HEK293 (cell line): Measurements from ENCODE around the gene TRIM2.
"Not testable (repeated sequence)": the region's sequence is repeated elsewhere in the genome, so short reads cannot be mapped to it uniquely, and the experiment has no call there.

Experiments
- CTCF ChIA-PET: fragments of 350-600 bp; formaldehyde crosslinking; extraction: SDS; loops from one replicate; lab custom pipeline; 2021; ENCODE audit warnings: antibody characterized with exemption; lab: Yijun Ruan, JAX
- POLR2A ChIA-PET: fragments of 300-600 bp; formaldehyde crosslinking; extraction: SDS; loops from one replicate; lab custom pipeline; 2020; ENCODE audit warnings: antibody characterized with exemption, inconsistent platforms; lab: Yijun Ruan, JAX
- H3K27ac ChIP-seq: fragments of 200-500 bp; sonication (Bioruptor generic); 2 replicates; pipeline ENCODE4 v1.5.1; 2014; ENCODE audit warnings: low read depth, low read length, control low read depth, inconsistent platforms; ENCODE audit errors: extremely low read depth
- H3K36me3 ChIP-seq, 2 experiments: fragments of 200-500 bp in 1 of 2; sonication (Bioruptor generic) in 1 of 2; 1 replicate in 1 of 2; 2 replicates in 1 of 2; pipeline ENCODE4 v1.5.1; 2014 to 2017; ENCODE audit warnings: inconsistent platforms in 2 of 2, low read length in 2 of 2; ENCODE audit not compliant: control insufficient read depth in 2 of 2, insufficient read depth in 1 of 2
- H3K4me1 ChIP-seq: fragments of 200-500 bp; sonication (Bioruptor generic); 2 replicates; pipeline ENCODE4 v1.5.1; 2014; ENCODE audit warnings: mild to moderate bottlenecking, low read length, inconsistent platforms; ENCODE audit not compliant: control insufficient read depth, insufficient read depth
- H3K4me3 ChIP-seq: 2 replicates; pipeline ENCODE4 v1.5.1; 2011; ENCODE audit warnings: low read depth, mild to moderate bottlenecking, control low read depth, low read length, moderate library complexity
- H3K9me3 ChIP-seq: fragments of 200-500 bp; sonication (Bioruptor generic); 2 replicates; pipeline ENCODE4 v1.5.1; 2014; ENCODE audit warnings: low read depth, low read length, inconsistent platforms; ENCODE audit not compliant: control insufficient read depth, insufficient read depth
- ATF2 ChIP-seq: fragments of 450-650 bp; formaldehyde crosslinking; IDR thresholded peaks from 2 replicates; pipeline ENCODE4 v1.5.1; 2016; ENCODE audit warnings: missing biosample characterization, missing genetic modification characterization, low read depth
- CTCF ChIP-seq: fragments of 450-650 bp; formaldehyde crosslinking; IDR thresholded peaks from 2 replicates; pipeline ENCODE4 v1.5.1; 2016; ENCODE audit warnings: missing biosample characterization, missing genetic modification characterization
- FEZF1 ChIP-seq: fragments of 450-650 bp; formaldehyde crosslinking; IDR thresholded peaks from 2 replicates; pipeline ENCODE4 v1.5.1; 2016; ENCODE audit warnings: missing biosample characterization, missing genetic modification characterization
- HOXD13 ChIP-seq: sonication (generic); formaldehyde crosslinking; IDR thresholded peaks from 2 replicates; pipeline ENCODE4 v1.8.0; 2022; ENCODE audit warnings: missing genetic modification reagents, borderline replicate concordance
- IKZF3 ChIP-seq: fragments of 450-650 bp; IDR thresholded peaks from 2 replicates; pipeline ENCODE4 v1.5.0; 2018; ENCODE audit warnings: missing biosample characterization, mild to moderate bottlenecking, missing genetic modification characterization, moderate library complexity
- KLF7 ChIP-seq: fragments of 450-650 bp; formaldehyde crosslinking; IDR thresholded peaks from 2 replicates; pipeline ENCODE4 v1.5.1; 2016; ENCODE audit warnings: missing biosample characterization, missing genetic modification characterization, borderline replicate concordance
- PRDM10 ChIP-seq: fragments of 450-650 bp; formaldehyde crosslinking; IDR thresholded peaks from 2 replicates; pipeline ENCODE4 v1.5.1; 2016; ENCODE audit warnings: missing biosample characterization, missing genetic modification characterization
- SP7 ChIP-seq: fragments of 450-650 bp; formaldehyde crosslinking; IDR thresholded peaks from 2 replicates; pipeline ENCODE4 v1.5.1; 2016; ENCODE audit warnings: missing biosample characterization, missing genetic modification characterization
- TRIM28 ChIP-seq: IDR thresholded peaks from 2 replicates; pipeline ENCODE4 v1.6.1; 2011; ENCODE audit warnings: low read length, control low read depth, borderline replicate concordance
- ZBTB20 ChIP-seq: fragments of 450-650 bp; formaldehyde crosslinking; IDR thresholded peaks from 2 replicates; pipeline ENCODE4 v1.5.1; 2016; ENCODE audit warnings: missing biosample characterization, missing genetic modification characterization
- ZBTB8A ChIP-seq: fragments of 450-650 bp; formaldehyde crosslinking; IDR thresholded peaks from 2 replicates; pipeline ENCODE4 v1.5.1; 2016; ENCODE audit warnings: missing biosample characterization, missing genetic modification characterization
- ZNF10 ChIP-seq: fragments of 450-650 bp; formaldehyde crosslinking; IDR thresholded peaks from 2 replicates; pipeline ENCODE4 v1.5.1; 2017; ENCODE audit warnings: missing biosample characterization, missing genetic modification characterization
- ZNF121 ChIP-seq: fragments of 450-650 bp; formaldehyde crosslinking; IDR thresholded peaks from 2 replicates; pipeline ENCODE4 v1.5.1; 2016; ENCODE audit warnings: missing biosample characterization, missing genetic modification characterization
- ZNF335 ChIP-seq: fragments of 450-650 bp; formaldehyde crosslinking; conservative IDR thresholded peaks from 2 replicates; pipeline ENCODE4 v1.5.1; 2016; ENCODE audit warnings: missing biosample characterization, missing genetic modification characterization
- ZNF423 ChIP-seq: fragments of 450-650 bp; formaldehyde crosslinking; IDR thresholded peaks from 2 replicates; pipeline ENCODE4 v1.5.1; 2016; ENCODE audit warnings: missing biosample characterization, missing genetic modification characterization
- ZNF521 ChIP-seq: fragments of 450-650 bp; formaldehyde crosslinking; IDR thresholded peaks from 2 replicates; pipeline ENCODE4 v1.5.1; 2017; ENCODE audit warnings: missing biosample characterization, mild to moderate bottlenecking, missing genetic modification characterization
- ZNF580 ChIP-seq: fragments of 450-650 bp; formaldehyde crosslinking; IDR thresholded peaks from 2 replicates; pipeline ENCODE4 v1.5.1; 2016; ENCODE audit warnings: missing biosample characterization, missing genetic modification characterization
- ZNF664 ChIP-seq: fragments of 450-650 bp; formaldehyde crosslinking; IDR thresholded peaks from 2 replicates; pipeline ENCODE4 v1.5.1; 2016; ENCODE audit warnings: missing biosample characterization, missing genetic modification characterization
- ZNF777 ChIP-seq: fragments of 450-650 bp; formaldehyde crosslinking; IDR thresholded peaks from 2 replicates; pipeline ENCODE4 v1.5.1; 2017; ENCODE audit warnings: missing biosample characterization, missing genetic modification characterization, borderline replicate concordance
- ZNF843 ChIP-seq: fragments of 450-650 bp; formaldehyde crosslinking; IDR thresholded peaks from 2 replicates; pipeline ENCODE4 v1.5.1; 2016; ENCODE audit warnings: missing biosample characterization, missing genetic modification characterization

The TRIM2 gene

GRCh38 chr4:153198719-153199118 is 5.5 kb upstream of the TRIM2 start:
- H3K9me3 ChIP-seq, result no peaks in the 10 kb centered on the region
- CTCF ChIA-PET, result no interaction called here
- no peak overlapping the region for H3K27ac ChIP-seq
- H3K4me3 ChIP-seq, result no peak overlapping the region
- TF ChIP-seq ATF2 (tag by site-specific recombination), result peak; percentile 73
- peak; percentile 57 for TF ChIP-seq SP7 (tag by site-specific recombination)
- no peak for TF ChIP-seq ZNF777
- H3K36me3 ChIP-seq, result no peaks in the 10 kb centered on the region
- POLR2A ChIA-PET, result no interaction called here
- H3K4me1 ChIP-seq, result no peaks in the 10 kb centered on the region

- TF ChIP-seq ZNF121 (tag by site-specific recombination), result peak; percentile 71; the same call in 1 of the 2 replicates
- peak; percentile 64 for TF ChIP-seq ZNF664 (tag by site-specific recombination)
- ChIA-PET POLR2A (interaction anchor here (0.8 to 1.6 kb wide), 4 partner anchors 18 to 61 kb away, joined by 3 to 12 read pairs (median 3); no protein-coding TSS in a partner anchor), CTCF (interaction anchor here (1.1 to 1.2 kb wide), 2 partner anchors 8 to 12 kb away, joined by 3 to 4 read pairs; no protein-coding TSS in a partner anchor)
- H3K9me3 ChIP-seq, H3K4me3 ChIP-seq, H3K4me1 ChIP-seq, H3K36me3 ChIP-seq: not testable (repeated sequence)
- 0 out of 2 replicates have a peak overlapping the region, but pooled peaks have one; percentile 88 for H3K27ac ChIP-seq
Observed at GRCh38 chr4:153203746-153204145, 497 bp upstream of the TRIM2 start.

DNA sequence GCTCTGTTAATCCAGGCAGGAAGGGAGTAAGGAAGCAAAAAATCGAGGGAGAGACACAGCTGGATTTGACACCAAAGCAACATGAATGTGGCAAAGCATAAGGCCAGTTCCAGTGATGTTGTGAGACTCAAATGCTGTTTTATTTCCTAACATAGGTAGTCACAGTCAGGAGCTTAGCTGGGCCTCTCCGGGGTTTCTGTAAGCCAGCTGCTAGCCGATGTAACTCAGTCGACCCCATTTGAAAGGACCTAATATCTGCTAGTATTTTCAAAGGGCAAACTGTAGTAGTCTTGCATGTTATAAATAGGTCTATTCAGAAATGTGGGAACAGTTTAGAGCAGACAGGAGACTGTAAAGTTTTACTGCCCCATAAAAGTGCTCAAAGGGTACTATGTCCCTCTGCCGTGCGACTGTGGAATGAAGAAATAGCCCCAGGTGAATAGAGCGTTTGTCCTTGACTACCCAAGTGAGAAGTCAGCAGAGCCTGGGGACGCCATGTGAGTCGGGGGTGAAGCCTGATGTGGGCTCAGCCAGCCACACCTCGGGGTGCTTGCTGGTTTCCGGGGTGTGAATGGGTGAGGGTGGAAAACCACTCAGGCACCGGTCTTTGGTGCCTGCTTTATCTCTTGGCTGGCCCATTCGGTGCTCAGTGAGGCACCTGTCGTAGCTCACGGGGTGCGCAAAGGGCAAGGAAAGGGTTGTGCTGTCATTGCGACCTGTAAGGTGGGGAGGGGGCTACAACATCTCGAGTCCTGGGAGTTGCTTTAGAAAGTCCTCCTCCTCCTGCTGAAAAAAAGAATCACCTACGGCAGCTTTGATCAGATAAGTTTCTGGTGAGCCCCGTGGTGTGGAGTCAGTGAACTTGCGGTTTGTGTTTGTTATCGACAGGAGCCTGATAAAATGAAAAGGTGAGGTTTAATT is 745 bp downstream of the TRIM2 start:
- peak overlapping the region; percentile 31 for H3K4me3 ChIP-seq
- peak overlapping the region; percentile 88 for H3K27ac ChIP-seq
- peaks cover 6% of the 10 kb centered on the region; the same call in 1 of the 2 replicates for H3K4me1 ChIP-seq
- no peaks in the 10 kb centered on the region for H3K36me3 ChIP-seq
- ChIA-PET POLR2A (interaction anchor here (0.9 to 1.6 kb wide), 4 partner anchors 10 to 28 kb away, joined by 3 to 12 read pairs (median 3); no protein-coding TSS in a partner anchor), CTCF (interaction anchor here (0.6 to 1.7 kb wide), 4 partner anchors 8 to 45 kb away, joined by 3 to 4 read pairs (median 4); no protein-coding TSS in a partner anchor)
- H3K9me3 ChIP-seq, result no peaks in the 10 kb centered on the region
- peak; percentile 10; the same call in 1 of the 2 replicates for TF ChIP-seq IKZF3 (tag by site-specific recombination)
- TF ChIP-seq ZNF580, result peak; percentile 49; the same call in 1 of the 2 replicates
- peak; percentile 82; the same call in 1 of the 2 replicates for TF ChIP-seq HOXD13 (CRISPR knock-in tag)
- TF ChIP-seq ZNF335, result peak; percentile 45; the same call in 1 of the 2 replicates
- 0 out of 2 replicates have a peak, but pooled peaks have one; percentile 41 for TF ChIP-seq ZNF843 (tag by site-specific recombination)
- TF ChIP-seq ZBTB8A, result peak; percentile 13; the same call in 1 of the 2 replicates
- TF ChIP-seq CTCF, result 0 out of 2 replicates have a peak, but pooled peaks have one; percentile 25
- 0 out of 2 replicates have a peak, but pooled peaks have one; percentile 7 for TF ChIP-seq TRIM28
- peak; percentile 95 for TF ChIP-seq ZNF423 (tag by site-specific recombination)
- no peak for TF ChIP-seq ZNF10 (tag by site-specific recombination)
- 0 out of 2 replicates have a peak, but pooled peaks have one; percentile 19 for TF ChIP-seq ZBTB20 (tag by site-specific recombination)
- TF ChIP-seq PRDM10, result peak; percentile 26
- no peak for TF ChIP-seq KLF7 (tag by site-specific recombination)
- TF ChIP-seq FEZF1 (tag by site-specific recombination), result peak; percentile 67
- no peak for TF ChIP-seq ZNF521
